Mesothelial cell of epicardium (in vitro differentiated cells): ENCODE data around the gene TNFRSF13B. TPM values are rescaled to one million over a fixed set of nuclear protein-coding genes. Genes with fewer than 3 reads are reported as not detected.
"Not testable (repeated sequence)": the region's sequence is repeated elsewhere in the genome, so short reads cannot be mapped to it uniquely, and the experiment has no call there.

Source experiments
- DNase-seq, 2 experiments: peaks; one replicate each; pipeline ENCODE4 v3.0.0; 2021; ENCODE audit warnings: low spot score in 2 of 2; ENCODE audit not compliant: unreplicated experiment in 2 of 2
- H3K27ac Mint-ChIP-seq: 2 replicates; pipeline ENCODE4 v1.8.0; 2021; ENCODE audit warnings: mixed read lengths
- H3K27me3 Mint-ChIP-seq: 2 replicates; pipeline ENCODE4 v1.8.0; 2021; ENCODE audit warnings: low read depth, mixed read lengths
- H3K36me3 Mint-ChIP-seq: 2 replicates; pipeline ENCODE4 v1.8.0; 2021; ENCODE audit warnings: mixed read lengths
- H3K4me1 Mint-ChIP-seq: 2 replicates; pipeline ENCODE4 v1.8.0; 2021; ENCODE audit warnings: mixed read lengths
- H3K4me3 Mint-ChIP-seq: 2 replicates; pipeline ENCODE4 v1.8.0; 2021; ENCODE audit warnings: mild to moderate bottlenecking, moderate library complexity, mixed read lengths
- H3K9me3 Mint-ChIP-seq: 2 replicates; pipeline ENCODE4 v1.8.0; 2021; ENCODE audit warnings: mixed read lengths
- CTCF ChIP-seq: fragments of 200-600 bp; sonication (generic); IDR thresholded peaks from one replicate; pipeline ENCODE4 v1.5.0; 2021; ENCODE audit warnings: antibody characterized with exemption; ENCODE audit not compliant: unreplicated experiment
- total RNA-seq: library from RNA; stranded (reverse); gene quantifications from 3 replicates; pipeline ENCODE4 v1.2.1, GENCODE V29; 2021

Gene TNFRSF13B
- total RNA-seq, 1 donor from 2014 or later: not detected

DNA sequence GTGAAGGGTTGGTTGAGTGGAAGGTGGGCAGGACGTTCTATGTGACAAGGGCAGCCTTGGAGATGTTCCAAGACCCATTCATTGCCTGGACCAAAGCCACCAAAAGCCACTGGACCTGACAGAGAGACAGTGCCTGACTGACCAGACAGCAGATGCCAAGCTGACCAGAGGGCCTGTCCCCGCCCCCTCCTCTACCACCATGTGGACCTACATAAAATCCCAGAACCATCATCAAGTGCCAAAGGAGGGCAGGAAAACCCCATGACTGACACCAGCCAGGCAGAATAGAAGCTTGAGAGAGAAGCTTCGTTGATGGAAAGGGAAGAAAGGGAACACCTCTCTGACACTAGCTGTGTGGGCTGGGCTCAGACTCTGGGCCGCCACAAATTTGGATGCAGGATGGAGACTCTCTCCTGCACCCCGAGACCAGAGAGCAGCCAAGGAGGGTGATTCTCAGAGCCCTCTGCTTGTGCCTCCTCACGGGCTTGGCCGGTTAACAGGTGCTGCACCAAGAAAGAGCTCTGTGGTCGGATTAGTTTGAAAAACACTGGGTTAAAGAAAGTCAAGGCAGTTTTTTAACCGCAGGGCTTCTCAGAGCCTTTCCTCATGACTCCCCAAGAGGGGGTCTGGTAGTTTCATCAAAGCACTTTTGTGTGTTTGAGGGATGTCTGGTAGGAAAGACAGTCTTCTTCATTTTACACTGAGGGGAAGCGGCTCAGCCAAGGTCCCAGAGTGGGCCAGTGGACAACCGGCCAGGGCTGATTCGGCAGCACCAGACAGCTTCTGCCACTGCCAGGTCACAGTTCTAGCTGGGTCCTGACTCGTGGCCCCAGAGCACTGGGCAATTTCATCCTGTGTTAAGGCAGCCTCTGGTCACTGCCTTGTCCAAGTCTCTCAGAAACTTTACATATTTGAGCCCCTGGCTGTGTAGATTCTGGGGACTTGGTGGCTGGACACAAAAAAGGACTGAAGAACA lies 1.7 kb downstream of the TNFRSF13B start:
- Mint-ChIP-seq H3K36me3 (no peaks in the 10 kb centered on the region), H3K4me1 (no peaks in the 10 kb centered on the region), H3K4me3 (no peak overlapping the region), H3K27ac (no peak overlapping the region), H3K27me3 (peaks cover 3% of the 10 kb centered on the region), H3K9me3 (no peaks in the 10 kb centered on the region)
- no peak for DNase-seq
- no peak for TF ChIP-seq CTCF

DNA sequence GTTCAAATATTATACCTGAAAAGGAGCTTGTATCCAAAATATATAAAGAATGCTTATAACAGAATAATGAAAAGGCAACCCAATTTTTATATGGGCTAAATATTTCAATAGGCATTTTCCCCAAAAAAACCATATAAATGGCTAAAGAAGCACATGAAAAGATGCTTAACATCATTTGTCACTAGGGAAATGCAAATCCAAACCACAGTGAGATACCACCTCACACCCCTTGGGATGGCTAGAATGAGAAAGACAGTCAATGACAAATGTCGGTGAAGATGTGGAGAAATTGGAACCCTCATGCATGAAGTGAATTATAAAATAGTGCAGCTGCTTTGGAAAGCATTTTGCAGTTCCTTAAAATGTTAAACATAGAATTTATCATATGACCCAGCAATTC lies 3.1 kb downstream of the TNFRSF13B start:
- Mint-ChIP-seq H3K4me3 (no peak overlapping the region), H3K27me3 (peaks cover 3% of the 10 kb centered on the region), H3K4me1 (no peaks in the 10 kb centered on the region), H3K9me3 (no peaks in the 10 kb centered on the region), H3K36me3 (no peaks in the 10 kb centered on the region), H3K27ac (no peak overlapping the region)
- TF ChIP-seq CTCF: no peak
- no peak for DNase-seq

- no peak for DNase-seq
- Mint-ChIP-seq H3K36me3 (no peaks in the 10 kb centered on the region), H3K9me3 (peaks cover 19% of the 10 kb centered on the region), H3K4me1 (no peaks in the 10 kb centered on the region), H3K4me3 (no peak overlapping the region), H3K27ac (no peak overlapping the region), H3K27me3 (peaks cover 15% of the 10 kb centered on the region)
- TF ChIP-seq CTCF: no peak
Measured at GRCh38 chr17:16962804-16963203, 9.1 kb downstream of the TNFRSF13B start.

DNA sequence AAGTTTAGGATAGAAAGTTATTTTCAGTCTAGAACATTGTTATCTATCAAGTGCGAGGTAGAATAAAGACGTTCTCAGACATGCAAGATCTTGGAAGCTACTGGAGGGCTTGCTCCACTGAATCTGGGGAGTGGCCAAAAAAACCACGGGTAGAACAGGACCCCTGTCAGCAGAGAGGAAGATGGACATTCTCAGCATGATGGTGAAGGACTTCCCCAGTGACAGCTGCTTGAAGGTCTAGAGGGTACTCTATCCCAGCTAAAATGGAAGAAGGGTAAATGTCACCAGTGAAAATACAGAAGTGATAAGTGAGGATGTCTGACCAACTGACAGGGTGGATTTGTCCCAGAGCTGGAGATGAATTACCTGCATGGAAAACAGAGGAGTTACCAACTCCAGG lies 10.1 kb downstream of the TNFRSF13B start:
- peaks cover 20% of the 10 kb centered on the region for H3K27me3 Mint-ChIP-seq
- H3K4me1 Mint-ChIP-seq: no peaks in the 10 kb centered on the region
- H3K9me3 Mint-ChIP-seq: peaks cover 19% of the 10 kb centered on the region
- no peak overlapping the region for H3K27ac Mint-ChIP-seq
- H3K4me3 Mint-ChIP-seq: no peak overlapping the region
- TF ChIP-seq CTCF: no peak
- no peak for DNase-seq
- H3K36me3 Mint-ChIP-seq: no peaks in the 10 kb centered on the region

GRCh38 chr17:16961022-16961421 lies 10.9 kb downstream of the TNFRSF13B start:
- Mint-ChIP-seq H3K27me3 (peaks cover 28% of the 10 kb centered on the region), H3K9me3 (peaks cover 26% of the 10 kb centered on the region)
- not testable (repeated sequence) for H3K36me3 Mint-ChIP-seq, H3K27ac Mint-ChIP-seq, H3K4me3 Mint-ChIP-seq, H3K4me1 Mint-ChIP-seq, DNase-seq

DNA sequence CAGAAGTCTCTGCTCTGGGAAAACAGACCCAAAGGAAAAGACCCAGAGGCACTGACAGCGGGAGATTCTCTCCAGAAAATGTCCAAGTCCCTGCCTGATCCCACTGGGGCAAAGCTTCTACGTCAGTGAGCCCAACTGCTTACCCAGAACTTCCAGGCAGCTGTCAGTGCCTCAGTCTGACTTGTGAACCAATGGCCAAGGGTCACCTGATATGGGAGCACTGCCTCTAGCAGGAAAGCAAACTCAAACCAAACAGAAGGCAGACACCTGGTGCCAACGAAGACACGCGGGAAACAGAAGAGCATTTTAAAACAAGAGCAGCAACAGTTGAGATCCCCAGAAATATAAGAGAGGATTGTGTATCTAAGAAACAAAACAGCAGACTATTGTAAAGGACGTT lies 16.9 kb downstream of the TNFRSF13B start:
- not testable (repeated sequence) for H3K27ac Mint-ChIP-seq, H3K4me1 Mint-ChIP-seq, DNase-seq, H3K4me3 Mint-ChIP-seq, H3K36me3 Mint-ChIP-seq
- Mint-ChIP-seq H3K9me3 (peaks cover 15% of the 10 kb centered on the region), H3K27me3 (peaks cover 31% of the 10 kb centered on the region)
